ENCODE data around the gene VIT.

VIT gene

GRCh38 chr2:36710858-36711515, 14.5 kb downstream of the VIT start:
- DNase-seq, result no peak

GRCh38 chr2:36711741-36712314, 15.3 kb downstream of the VIT start:
- DNase-seq, result no peak

DNA sequence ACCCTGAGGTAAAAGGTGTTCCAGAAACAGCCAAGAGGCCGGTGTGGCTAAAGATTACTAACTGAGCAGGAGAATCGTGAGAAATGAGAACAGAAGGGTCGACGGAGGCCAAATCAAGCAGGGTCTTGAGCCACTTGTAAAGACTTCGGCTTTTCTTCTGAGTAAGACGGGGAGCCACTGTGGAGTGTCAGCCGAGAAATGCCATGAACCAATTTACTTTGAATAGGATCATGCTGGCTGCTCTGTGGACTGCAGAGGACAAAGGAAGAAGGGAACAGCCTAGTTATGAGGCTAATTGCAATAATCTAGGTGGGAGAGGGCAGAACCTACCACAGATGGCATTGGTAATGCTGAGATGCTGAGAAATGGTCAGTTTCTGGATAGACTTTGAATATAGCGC, 16.8 kb downstream of the VIT start:
- no peak for DNase-seq

GRCh38 chr2:36716111-36716510, 19.6 kb downstream of the VIT start:
- no peak for DNase-seq

DNA sequence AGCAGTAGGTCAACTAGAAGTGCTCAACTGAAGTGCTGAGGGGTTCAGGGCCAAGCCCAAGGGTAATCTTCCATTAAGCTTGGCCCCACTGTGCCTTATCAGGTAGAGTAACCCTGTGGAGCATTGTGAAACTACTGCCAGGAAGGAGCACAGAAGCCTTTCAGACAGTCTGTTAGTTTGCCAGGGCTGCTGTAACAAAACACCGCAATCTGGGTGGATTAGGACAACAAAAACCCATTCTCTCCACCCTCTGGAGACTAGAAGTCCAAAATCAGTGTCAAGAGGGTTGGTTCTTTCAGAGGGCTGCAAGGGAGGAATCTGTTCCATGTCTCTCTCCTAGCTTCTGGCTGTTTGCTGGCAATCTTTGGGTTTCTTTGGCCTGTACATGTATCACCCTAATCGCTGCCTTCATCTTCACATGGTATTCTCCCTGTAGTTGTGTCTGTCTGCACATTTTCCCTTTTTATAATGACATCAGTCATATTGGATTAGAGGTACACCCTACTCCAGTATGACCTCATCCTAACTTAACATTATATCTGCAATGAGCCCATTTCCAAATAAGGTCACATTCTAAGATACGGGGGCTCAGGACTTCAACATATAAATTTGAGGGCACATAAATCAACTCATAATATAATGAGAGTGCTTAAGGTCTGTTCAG, 21.2 kb downstream of the VIT start:
- no peak for DNase-seq

DNA sequence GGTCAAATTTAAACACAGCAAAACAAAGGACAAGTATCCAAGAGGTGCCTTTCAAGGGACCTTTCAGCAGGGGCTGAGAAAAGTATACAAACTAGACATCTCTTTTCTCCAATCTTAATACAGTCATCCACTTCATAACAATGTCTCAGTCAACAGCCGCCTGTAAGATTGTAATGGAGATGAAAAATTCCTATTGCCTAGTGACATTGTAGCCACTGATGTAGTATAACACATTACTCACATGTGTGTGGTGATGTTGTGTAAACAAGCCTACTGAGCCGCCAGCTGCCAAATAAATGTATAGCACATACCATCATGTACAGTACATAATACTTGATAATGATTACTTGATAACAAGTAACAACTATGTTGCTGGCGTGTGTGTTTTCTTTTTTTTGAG, 31.0 kb downstream of the VIT start:
- DNase-seq, result no peak

DNA sequence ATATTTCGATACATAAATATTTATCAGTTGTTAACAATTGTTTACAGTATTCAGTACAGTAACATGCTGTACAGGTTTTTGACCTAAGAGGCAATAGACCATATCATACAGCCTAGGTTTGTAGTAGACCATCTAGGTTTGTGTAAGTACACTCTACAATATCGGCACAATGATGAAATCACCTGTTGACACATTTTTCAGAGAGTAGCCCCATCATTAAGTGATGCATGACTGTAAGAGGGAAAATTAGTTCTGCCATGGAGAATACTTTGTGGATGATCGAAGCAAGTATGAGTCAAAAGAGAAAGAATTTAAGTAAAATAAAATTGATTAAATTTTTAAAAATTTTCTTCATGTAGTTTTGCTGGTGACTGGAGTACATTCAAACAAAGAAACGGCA, 32.6 kb downstream of the VIT start:
- DNase-seq, result no peak

- DNase-seq, result no peak
Observed at GRCh38 chr2:36731941-36732672, 35.6 kb downstream of the VIT start.

DNA sequence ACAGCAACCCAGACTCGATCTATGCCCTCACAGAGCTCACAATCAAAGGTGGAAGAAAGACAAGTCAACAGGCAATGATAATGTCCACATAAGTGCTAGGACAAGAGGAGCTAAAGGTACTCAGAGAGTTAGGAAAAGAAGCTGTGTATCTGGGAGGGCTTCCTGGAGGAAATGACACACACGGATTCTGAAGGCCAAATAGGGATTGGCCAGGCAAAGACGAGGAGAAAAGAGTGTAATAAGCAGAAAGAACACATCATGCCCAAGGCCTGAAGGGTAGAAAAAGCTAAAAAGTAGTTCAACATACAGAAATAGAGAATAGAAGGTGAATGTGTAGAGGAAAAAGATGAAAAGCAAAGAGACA, 36.1 kb downstream of the VIT start:
- no peak for DNase-seq

GRCh38 chr2:36733215-36733614, 36.7 kb downstream of the VIT start:
- DNase-seq, result no peak

GRCh38 chr2:36734304-36734703, 37.8 kb downstream of the VIT start:
- no peak for DNase-seq

- no peak for DNase-seq
Observed at GRCh38 chr2:36737131-36737750, 40.7 kb downstream of the VIT start.

DNA sequence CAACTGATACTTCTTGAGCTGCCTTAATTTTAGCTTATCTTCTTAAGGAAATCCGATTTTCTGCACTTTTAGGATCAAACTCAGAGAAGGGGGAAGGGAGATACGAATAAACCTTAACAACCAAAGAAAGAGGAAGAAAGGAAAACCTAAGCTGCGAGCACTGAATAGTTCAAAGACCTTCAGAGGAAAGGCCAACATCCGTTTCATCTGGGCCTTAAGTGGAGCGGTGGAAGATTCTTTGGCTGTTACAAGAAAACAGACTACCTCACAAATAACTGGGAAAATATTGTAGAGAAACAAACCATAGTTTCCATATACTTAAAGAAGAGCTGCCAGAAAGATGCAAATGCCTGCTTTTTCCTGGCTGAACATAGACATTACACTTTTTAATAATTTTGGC, 43.6 kb downstream of the VIT start:
- DNase-seq, result no peak

- no peak for DNase-seq
Observed at GRCh38 chr2:36741188-36741837, 44.8 kb downstream of the VIT start.

DNA sequence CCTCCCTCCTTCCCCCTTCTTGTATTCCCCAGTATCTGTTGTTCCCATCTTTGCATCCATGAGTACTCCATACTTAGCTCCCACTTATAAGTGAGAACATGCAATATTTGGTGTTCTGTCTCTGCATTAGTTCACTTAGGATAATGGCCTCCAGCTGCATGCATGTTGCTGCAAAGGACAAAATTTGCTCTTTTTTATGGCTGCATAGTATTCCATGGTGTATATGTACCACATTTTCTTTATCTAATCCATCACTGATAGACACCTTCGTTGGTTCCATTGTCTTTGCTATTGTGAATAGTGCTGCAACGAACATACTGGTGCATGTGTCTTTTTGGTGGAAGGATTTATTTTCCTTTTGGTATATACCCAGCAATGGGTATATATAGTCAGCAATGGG, 47.4 kb downstream of the VIT start:
- DNase-seq, result no peak

DNA sequence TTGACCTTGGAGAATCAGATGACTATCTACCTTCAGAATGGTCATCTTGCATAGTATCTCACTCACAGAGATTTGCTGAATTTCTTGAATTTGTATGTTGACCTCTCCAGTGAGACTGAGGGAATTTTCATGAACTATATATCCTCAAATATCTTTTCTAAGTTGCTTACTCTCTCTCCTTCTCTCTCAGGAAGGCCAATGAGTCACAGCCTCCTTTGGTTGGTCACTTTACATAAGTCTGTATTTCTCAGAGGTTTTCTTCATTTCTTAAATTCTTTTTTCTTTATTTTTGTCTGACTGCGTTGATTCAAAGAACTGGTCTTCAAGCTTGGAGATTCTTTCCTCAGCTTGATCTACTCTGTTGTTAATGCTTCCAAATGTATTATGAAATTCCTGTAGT, 51.7 kb downstream of the VIT start:
- no peak for DNase-seq

- no peak for DNase-seq
Observed at GRCh38 chr2:36750101-36750500, 53.6 kb downstream of the VIT start.

- no peak for DNase-seq
Observed at GRCh38 chr2:36753706-36754221, 57.3 kb downstream of the VIT start.

DNA sequence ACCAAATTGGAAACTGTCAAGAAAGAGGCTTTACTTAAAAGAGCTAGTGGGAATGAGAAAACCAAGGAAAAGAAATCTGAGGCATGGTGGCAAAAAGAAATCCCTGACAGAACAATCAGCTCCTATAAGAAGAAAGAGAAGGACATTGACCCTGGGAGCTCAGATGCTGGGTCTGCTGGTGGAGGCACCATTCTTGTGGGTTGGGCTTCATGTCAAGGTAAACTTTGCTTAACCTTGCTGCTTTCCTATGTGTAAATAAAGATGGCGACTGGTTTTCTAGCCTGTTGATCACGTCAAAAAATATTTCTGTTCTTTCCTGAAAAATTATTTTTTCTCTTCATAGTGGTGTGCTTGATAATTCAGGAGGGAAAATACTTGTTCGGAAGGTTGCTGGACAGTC, 58.1 kb downstream of the VIT start:
- DNase-seq, result no peak

- DNase-seq, result no peak
Observed at GRCh38 chr2:36756438-36756837, 59.9 kb downstream of the VIT start.

DNA sequence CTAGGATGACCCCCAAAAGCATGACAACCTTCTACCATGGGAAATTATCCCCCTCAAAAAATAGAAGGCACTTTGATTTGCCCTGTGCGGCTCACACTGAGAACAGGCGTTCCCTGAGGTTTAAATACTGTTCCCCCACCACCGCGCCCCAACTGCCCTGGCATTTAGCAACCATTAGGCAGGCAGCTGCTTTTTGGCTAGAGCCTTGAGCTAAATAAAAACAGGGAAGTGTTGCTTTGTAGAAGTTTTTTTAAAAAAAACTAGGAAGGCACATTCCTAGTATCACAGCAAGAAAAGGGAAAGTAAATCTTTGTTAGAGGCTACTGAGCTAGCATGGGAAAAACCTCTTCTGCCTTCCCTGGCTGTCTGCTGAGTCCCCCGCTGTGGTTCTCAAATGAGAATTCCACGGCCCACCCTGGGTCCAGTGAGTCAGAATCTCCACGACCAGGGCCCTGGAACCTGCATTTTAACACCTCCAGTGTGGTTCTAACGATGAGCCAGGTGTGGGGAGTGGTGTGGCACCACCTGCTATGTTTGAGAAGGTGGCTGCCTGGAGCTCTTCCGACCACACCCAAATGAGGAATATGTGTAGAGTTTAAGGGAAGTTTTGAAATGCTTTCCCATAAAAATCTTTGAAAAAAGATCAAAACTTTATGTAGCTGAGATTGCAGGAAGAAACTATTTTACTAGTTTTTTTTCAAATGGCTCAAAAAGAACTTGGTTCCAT, 66.4 kb downstream of the VIT start:
- DNase-seq, result no peak

- DNase-seq, result no peak
Observed at GRCh38 chr2:36769106-36769505, 72.6 kb downstream of the VIT start.

All from activated gamma-delta T cell (primary cell).